Measurements from ENCODE around the gene NFXL1.

NFXL1 gene

GRCh38 chr4:47891928-47892327 lies 22.5 kb downstream of the NFXL1 start:
- Histone ChIP-seq H3K27me3 (ENCODE audit: insufficient read depth, low read length) (no peaks in the 10 kb centered on the region), H3K36me3 (ENCODE audit: insufficient read depth, low read length) (peaks cover 95% of the 10 kb centered on the region), H3K27ac (ENCODE audit: low read depth, low read length, poor library complexity, severe bottlenecking) (no peak overlapping the region)

GRCh38 chr4:47882228-47882627 lies 32.2 kb downstream of the NFXL1 start:
- Histone ChIP-seq H3K4me2 (ENCODE audit: low read length) (no peak overlapping the region), H3K4me1 (ENCODE audit: insufficient read depth, low read length, severe bottlenecking) (no peaks in the 10 kb centered on the region), H3K9me2 (ENCODE audit: low read depth, low read length) (no peaks in the 10 kb centered on the region), H3K79me2 (ENCODE audit: insufficient read depth, low read length) (no peaks in the 10 kb centered on the region), H3K36me3 (ENCODE audit: insufficient read depth, low read length) (peaks cover 82% of the 10 kb centered on the region), H3K27ac (ENCODE audit: low read depth, low read length, poor library complexity, severe bottlenecking) (no peak overlapping the region), H3K9me3 (ENCODE audit: low read length) (no peaks in the 10 kb centered on the region), H4K20me1 (ENCODE audit: insufficient read depth, low read length) (no peaks in the 10 kb centered on the region), H3K27me3 (ENCODE audit: insufficient read depth, low read length) (no peaks in the 10 kb centered on the region), H3K4me3 (ENCODE audit: low read depth, low read length, poor library complexity, severe bottlenecking) (no peak overlapping the region), H3K9ac (ENCODE audit: low read length) (no peak overlapping the region), H3F3A (ENCODE audit: insufficient read depth, low read length) (no peaks in the 10 kb centered on the region), H2AFZ (ENCODE audit: low read length) (no peak overlapping the region)
- no peak for TF ChIP-seq CTCF (IDR thresholded peaks at IDR 0.05; ENCODE audit: low read length)
- TF ChIP-seq EZH2 (IDR thresholded peaks at IDR 0.05; ENCODE audit: borderline replicate concordance, low read length): no peak

More at GRCh38 chr4:47891928-47892327, 22.5 kb downstream of the NFXL1 start:
- Histone ChIP-seq H3K79me2 (ENCODE audit: insufficient read depth, low read length) (no peaks in the 10 kb centered on the region), H3F3A (ENCODE audit: insufficient read depth, low read length) (no peaks in the 10 kb centered on the region), H3K9ac (ENCODE audit: low read length) (no peak overlapping the region), H3K4me3 (ENCODE audit: low read depth, low read length, poor library complexity, severe bottlenecking) (no peak overlapping the region), H4K20me1 (ENCODE audit: insufficient read depth, low read length) (no peaks in the 10 kb centered on the region), H3K4me1 (ENCODE audit: insufficient read depth, low read length, severe bottlenecking) (no peaks in the 10 kb centered on the region), H3K9me3 (ENCODE audit: low read length) (no peaks in the 10 kb centered on the region), H2AFZ (ENCODE audit: low read length) (no peak overlapping the region), H3K4me2 (ENCODE audit: low read length) (no peak overlapping the region), H3K9me2 (ENCODE audit: low read depth, low read length) (no peaks in the 10 kb centered on the region)
- TF ChIP-seq EZH2 (IDR thresholded peaks at IDR 0.05; ENCODE audit: borderline replicate concordance, low read length) (no peak), CTCF (IDR thresholded peaks at IDR 0.05; ENCODE audit: low read length) (no peak)

GRCh38 chr4:47879458-47879857 lies 34.9 kb downstream of the NFXL1 start:
- Histone ChIP-seq H3K4me2 (ENCODE audit: low read length) (no peak overlapping the region), H3K27me3 (ENCODE audit: insufficient read depth, low read length) (no peaks in the 10 kb centered on the region), H3K4me3 (ENCODE audit: low read depth, low read length, poor library complexity, severe bottlenecking) (no peak overlapping the region), H3F3A (ENCODE audit: insufficient read depth, low read length) (no peaks in the 10 kb centered on the region), H2AFZ (ENCODE audit: low read length) (no peak overlapping the region), H3K9me3 (ENCODE audit: low read length) (no peaks in the 10 kb centered on the region), H3K9ac (ENCODE audit: low read length) (no peak overlapping the region), H3K36me3 (ENCODE audit: insufficient read depth, low read length) (peaks cover 84% of the 10 kb centered on the region), H3K79me2 (ENCODE audit: insufficient read depth, low read length) (no peaks in the 10 kb centered on the region), H3K27ac (ENCODE audit: low read depth, low read length, poor library complexity, severe bottlenecking) (no peak overlapping the region), H4K20me1 (ENCODE audit: insufficient read depth, low read length) (no peaks in the 10 kb centered on the region), H3K9me2 (ENCODE audit: low read depth, low read length) (no peaks in the 10 kb centered on the region), H3K4me1 (ENCODE audit: insufficient read depth, low read length, severe bottlenecking) (no peaks in the 10 kb centered on the region)
- TF ChIP-seq CTCF (IDR thresholded peaks at IDR 0.05; ENCODE audit: low read length): no peak
- no peak for TF ChIP-seq EZH2 (IDR thresholded peaks at IDR 0.05; ENCODE audit: borderline replicate concordance, low read length)

Measured in OCI-LY1 (cell line).